A549 (cell line): ENCODE data around the gene WIZ. TPM values are rescaled to one million over a fixed set of nuclear protein-coding genes. Genes with fewer than 3 reads are reported as not detected.
A peak's percentile ranks its signal among the peaks of the same experiment; 100 is the strongest.

Experiments
- ATAC-seq, 2 experiments: fragments of 200-7000 bp in 1 of 2; fragments of >200 bp in 1 of 2; cut with Nextera tagmentation in 1 of 2; cut with Tn5 transposase in 1 of 2; 3 replicates each; pipeline versions ENCODE4 v1.8.0 to v1.9.1; 2018 to 2020; ENCODE audit warnings: mild to moderate bottlenecking in 1 of 2, moderate library complexity in 1 of 2
- CTCF ChIA-PET: fragments of 300-600 bp; sonication (Branson Sonifier 250); formaldehyde crosslinking; extraction: SDS; loops from one replicate; lab custom pipeline; 2021; ENCODE audit warnings: antibody characterized with exemption, inconsistent platforms; lab: Yijun Ruan, JAX
- POLR2A ChIA-PET: fragments of 350-600 bp; formaldehyde crosslinking; extraction: SDS; loops from one replicate; lab custom pipeline; 2021; ENCODE audit warnings: antibody characterized with exemption, inconsistent platforms; lab: Yijun Ruan, JAX
- DNase-seq, 2 experiments: peaks; one replicate each; pipeline versions ENCODE4 v3.0.0 to v3.0.0-alpha.2; 2011 to 2016; ENCODE audit warnings: low read depth in 1 of 2, low spot score in 1 of 2
- FAIRE-seq: peaks from 2 replicates; lab custom pipeline; 2011; peaks lifted over from hg19 to GRCh38; lab: Jason Lieb, UNC
- H3K27ac ChIP-seq, 2 experiments: fragments of >200 bp; sonication (Bioruptor Twin); formaldehyde crosslinking; 3 replicates each; pipeline ENCODE4 v1.5.1; 2016 to 2017
- H3K4me1 ChIP-seq: fragments of >200 bp; sonication (Bioruptor Twin); formaldehyde crosslinking; 3 replicates; pipeline ENCODE4 v1.6.1; 2016
- H3K4me2 ChIP-seq: fragments of >200 bp; sonication (Bioruptor Twin); formaldehyde crosslinking; 3 replicates; pipeline ENCODE4 v1.6.1; 2016
- H3K4me3 ChIP-seq: fragments of >200 bp; sonication (Bioruptor Twin); formaldehyde crosslinking; 3 replicates; pipeline ENCODE4 v1.5.1; 2016
- H3K9me3 ChIP-seq: fragments of >200 bp; sonication (Bioruptor Twin); formaldehyde crosslinking; 3 replicates; pipeline ENCODE4 v1.6.1; 2016
- CBX8 ChIP-seq: fragments of 200-600 bp; sonication (generic); IDR thresholded peaks from 2 replicates; pipeline ENCODE4 v1.6.1; 2016
- CEBPB ChIP-seq, 2 experiments: fragments of >200 bp in 1 of 2; sonication (Bioruptor Twin) in 1 of 2; formaldehyde crosslinking in 1 of 2; IDR thresholded peaks; 2 replicates each; pipeline ENCODE4 v1.6.1; 2012 to 2016
- EHF ChIP-seq: fragments of 250-450 bp; sonication (Bioruptor Pico); IDR thresholded peaks from 2 replicates; pipeline ENCODE4 v1.5.0; 2020; ENCODE audit warnings: mild to moderate bottlenecking
- ELK1 ChIP-seq: fragments of 150-350 bp; IDR thresholded peaks from 2 replicates; pipeline ENCODE4 v1.6.1; 2014; ENCODE audit warnings: low read depth, mild to moderate bottlenecking, low read length
- EP300 ChIP-seq, 2 experiments: fragments of >200 bp; sonication (Bioruptor Twin); formaldehyde crosslinking; IDR thresholded peaks; 2 replicates in 1 of 2; 3 replicates in 1 of 2; pipeline ENCODE4 v1.6.1; 2016 to 2017
- FOSB ChIP-seq: fragments of 250-450 bp; sonication (Bioruptor Pico); IDR thresholded peaks from 2 replicates; pipeline ENCODE4 v1.5.0; 2020; ENCODE audit warnings: mild to moderate bottlenecking, moderate library complexity
- FOSL2 ChIP-seq, 2 experiments: fragments of 450-650 bp in 1 of 2; fragments of >200 bp in 1 of 2; sonication (Bioruptor Twin) in 1 of 2; formaldehyde crosslinking; IDR thresholded peaks; 2 replicates each; pipeline versions ENCODE4 v1.5.0 to v1.6.1; 2016 to 2020; ENCODE audit warnings: mild to moderate bottlenecking in 1 of 2, moderate library complexity in 1 of 2
- GATA3 ChIP-seq: IDR thresholded peaks from 2 replicates; pipeline ENCODE4 v1.6.1; 2012; ENCODE audit warnings: borderline replicate concordance
- HEYL ChIP-seq: fragments of 250-450 bp; sonication (Bioruptor Pico); IDR thresholded peaks from 2 replicates; pipeline ENCODE4 v1.8.0; 2021; ENCODE audit warnings: mild to moderate bottlenecking, moderate library complexity
- HOXA7 ChIP-seq: fragments of 250-450 bp; sonication (Bioruptor Pico); IDR thresholded peaks from 2 replicates; pipeline ENCODE4 v1.5.0; 2020; ENCODE audit warnings: mild to moderate bottlenecking, moderate library complexity
- HOXB13 ChIP-seq: fragments of 250-450 bp; sonication (Bioruptor Pico); IDR thresholded peaks from 2 replicates; pipeline ENCODE4 v1.5.0; 2020; ENCODE audit warnings: low read depth, mild to moderate bottlenecking, moderate library complexity
- HOXB5 ChIP-seq: fragments of 250-450 bp; sonication (Bioruptor Pico); IDR thresholded peaks from 2 replicates; pipeline ENCODE4 v1.5.0; 2020; ENCODE audit warnings: mild to moderate bottlenecking, moderate library complexity
- JUN ChIP-seq, 2 experiments: fragments of >200 bp; sonication (Bioruptor Twin); formaldehyde crosslinking; IDR thresholded peaks; 2 replicates in 1 of 2; 3 replicates in 1 of 2; pipeline ENCODE4 v1.6.1; 2016 to 2017
- NFE2L2 ChIP-seq: fragments of 150-350 bp; conservative IDR thresholded peaks from 2 replicates; pipeline ENCODE4 v1.6.1; 2014; ENCODE audit warnings: low read length
- NR3C1 ChIP-seq: fragments of >200 bp; sonication (Bioruptor Twin); formaldehyde crosslinking; IDR thresholded peaks from 3 replicates; pipeline ENCODE4 v1.6.1; 2017
- POLR2AphosphoS2 ChIP-seq: conservative IDR thresholded peaks from 2 replicates; pipeline ENCODE4 v1.6.1; 2012; ENCODE audit warnings: low read length, improper control_type of control experiment, inconsistent platforms
- RAD21 ChIP-seq, 2 experiments: fragments of >200 bp in 1 of 2; sonication (Bioruptor Twin) in 1 of 2; formaldehyde crosslinking in 1 of 2; IDR thresholded peaks in 1 of 2; conservative IDR thresholded peaks in 1 of 2; 2 replicates in 1 of 2; 3 replicates in 1 of 2; pipeline ENCODE4 v1.6.1; 2012 to 2018; ENCODE audit warnings: inconsistent platforms in 1 of 2
- RFX5 ChIP-seq: fragments of 450-650 bp; IDR thresholded peaks from 2 replicates; pipeline ENCODE4 v1.7.1; 2014; ENCODE audit warnings: antibody characterized with exemption, mild to moderate bottlenecking, moderate library complexity
- USF2 ChIP-seq: fragments of 450-650 bp; IDR thresholded peaks from 2 replicates; pipeline ENCODE4 v1.6.1; 2014; ENCODE audit warnings: antibody characterized with exemption
- ZC3H11A ChIP-seq: fragments of 450-650 bp; IDR thresholded peaks from 2 replicates; pipeline ENCODE4 v1.6.1; 2014; ENCODE audit warnings: antibody characterized with exemption, mild to moderate bottlenecking
- ZFP36 ChIP-seq: fragments of 450-650 bp; IDR thresholded peaks from 2 replicates; pipeline ENCODE4 v1.6.1; 2014; ENCODE audit warnings: borderline replicate concordance; ENCODE audit not compliant: partially characterized antibody
- WGBS: methylation state at CpG from one replicate; pipeline ENCODE4 v1.1.6; 2017; ENCODE audit errors: missing lambda C conversion rate; 5-methylcytosine and 5-hydroxymethylcytosine counted together
- polyA plus RNA-seq, 4 experiments: library from polyadenylated mRNA; depleted of rRNA in 3 of 4; stranded (reverse); fragments of >200 nt; fragmentation: RNase III in 1 of 4; extraction: RNeasy Plus Mini Kit Qiagen cat#74134 plus additional on column Dnase treatment in 1 of 4; gene quantifications; 2 replicates in 3 of 4; 3 replicates in 1 of 4; pipeline ENCODE4 v1.2.3, GENCODE V29; 2011 to 2017
- TF ChIP-seq, protein P1 (sequence below): IDR thresholded peaks from 2 replicates; pipeline ENCODE4 v1.6.1; 2012; ENCODE audit warnings: low read depth, borderline replicate concordance

The WIZ gene
- polyA plus RNA-seq, 2 of the 4 experiments (the other 2 are of a cell fraction) = 3.7 to 15.1 TPM

- DNase-seq (no peak), FAIRE-seq (no peak), ATAC-seq (no peak)
- peaks cover 12% of the 10 kb centered on the region for H3K4me1 ChIP-seq
- H3K4me2 ChIP-seq = no peak overlapping the region
- TF ChIP-seq USF2 (no peak), JUN (IDR thresholded peaks at IDR 0.05) (no peak), ELK1 (no peak), RFX5 (no peak), POLR2AphosphoS2 (no peak), NR3C1 (no peak), CBX8 (no peak), EHF (CRISPR knock-in tag) (no peak), EP300 (IDR thresholded peaks at IDR 0.05) (no peak), HOXB5 (CRISPR knock-in tag) (no peak), GATA3 (no peak), NFE2L2 (no peak), RAD21 (conservative IDR thresholded peaks at IDR 0.05 in 1 of 2, IDR thresholded peaks at IDR 0.05 in 1 of 2) (no peak), FOSL2 (IDR thresholded peaks at IDR 0.05) (no peak), FOSL2 (CRISPR knock-in tag; IDR thresholded peaks at IDR 0.05) (no peak), HEYL (CRISPR knock-in tag) (no peak), HOXA7 (CRISPR knock-in tag) (no peak), CEBPB (IDR thresholded peaks at IDR 0.05) (no peak), ZC3H11A (no peak)
- TF ChIP-seq, protein P1, sequence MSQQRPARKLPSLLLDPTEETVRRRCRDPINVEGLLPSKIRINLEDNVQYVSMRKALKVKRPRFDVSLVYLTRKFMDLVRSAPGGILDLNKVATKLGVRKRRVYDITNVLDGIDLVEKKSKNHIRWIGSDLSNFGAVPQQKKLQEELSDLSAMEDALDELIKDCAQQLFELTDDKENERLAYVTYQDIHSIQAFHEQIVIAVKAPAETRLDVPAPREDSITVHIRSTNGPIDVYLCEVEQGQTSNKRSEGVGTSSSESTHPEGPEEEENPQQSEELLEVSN = no peak
- WGBS = 83% methylated on average over 1 of the region's 25 CpGs
- H3K4me3 ChIP-seq = no peak overlapping the region
- no peak overlapping the region for H3K27ac ChIP-seq
- H3K9me3 ChIP-seq = no peaks in the 10 kb centered on the region
- POLR2A ChIA-PET = no interaction called here
- CTCF ChIA-PET = no interaction called here
These were observed 14.2 kb upstream of the WIZ start for GRCh38 chr19:15463861-15464371.

GRCh38 chr19:15461694-15462093, 11.9 kb upstream of the WIZ start:
- ATAC-seq = no peak
- Histone ChIP-seq H3K9me3 (no peaks in the 10 kb centered on the region), H3K27ac (no peak overlapping the region), H3K4me2 (no peak overlapping the region), H3K4me1 (peaks cover 6% of the 10 kb centered on the region), H3K4me3 (no peak overlapping the region)
- 100% methylated on average over 1 of the region's 2 CpGs for WGBS
- DNase-seq = no peak
- FAIRE-seq = no peak
- ChIA-PET POLR2A (no interaction called here), CTCF (no interaction called here)
- TF ChIP-seq FOSB (CRISPR knock-in tag) (no peak), ZFP36 (peak; percentile 39), HOXB13 (CRISPR knock-in tag) (no peak), NR3C1 (no peak), JUN (IDR thresholded peaks at IDR 0.05) (no peak)
